HTR-8/SVneo (cell line): ENCODE data around the gene RAB27B.

Experiments
- DNase-seq: peaks from one replicate; pipeline ENCODE4 v3.0.0; 2011; ENCODE audit warnings: low spot score, mixed read lengths; ENCODE audit not compliant: insufficient read length
- FAIRE-seq: peaks from 2 replicates; lab custom pipeline; 2011; peaks lifted over from hg19 to GRCh38; lab: Jason Lieb, UNC

The RAB27B gene

DNA sequence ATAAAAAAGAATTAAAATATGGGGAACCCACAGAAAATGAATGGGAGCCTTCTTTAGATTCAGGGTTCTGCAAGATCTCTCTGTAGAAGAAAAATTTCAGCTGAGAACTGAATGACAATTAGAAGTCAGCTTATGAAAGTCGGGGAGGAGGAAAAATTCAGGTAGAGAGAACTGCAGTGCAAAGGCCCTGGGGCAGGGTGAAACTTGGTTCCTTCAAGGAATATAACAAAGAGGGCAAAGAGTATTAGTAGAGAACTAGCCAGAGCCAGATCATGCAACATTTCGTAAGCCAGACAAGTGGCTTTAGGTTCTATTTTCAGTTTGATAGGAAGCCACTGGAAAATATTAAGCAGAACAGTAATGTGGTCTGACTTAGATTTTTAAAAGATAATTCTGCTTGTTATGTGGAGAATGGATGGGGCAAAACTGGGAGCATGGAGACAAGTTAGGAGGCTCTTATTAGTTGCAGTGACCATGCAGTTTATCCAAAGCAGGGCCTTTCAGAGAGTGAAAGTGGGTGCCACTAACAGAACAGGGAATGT is 27.9 kb downstream of the RAB27B start:
- DNase-seq (no peak), FAIRE-seq (no peak)

DNA sequence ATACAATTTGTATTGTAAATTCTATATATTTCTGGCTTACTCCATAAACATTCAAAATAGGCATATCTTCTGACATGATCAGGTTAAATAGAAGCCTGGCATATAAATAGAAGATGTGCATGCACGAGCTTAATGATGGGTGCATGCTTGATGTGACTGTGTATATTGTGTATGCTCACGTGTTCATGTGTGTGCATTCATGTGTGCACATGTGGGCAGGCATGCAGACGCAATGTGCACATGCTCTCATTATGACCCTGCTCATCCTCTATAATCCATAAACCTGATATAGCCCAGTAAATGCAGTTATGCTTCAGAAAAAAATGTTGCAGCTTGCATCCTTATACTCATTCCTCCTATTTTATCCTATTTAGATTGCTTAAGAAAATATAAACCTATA is 29.2 kb downstream of the RAB27B start:
- no peak for DNase-seq

DNA sequence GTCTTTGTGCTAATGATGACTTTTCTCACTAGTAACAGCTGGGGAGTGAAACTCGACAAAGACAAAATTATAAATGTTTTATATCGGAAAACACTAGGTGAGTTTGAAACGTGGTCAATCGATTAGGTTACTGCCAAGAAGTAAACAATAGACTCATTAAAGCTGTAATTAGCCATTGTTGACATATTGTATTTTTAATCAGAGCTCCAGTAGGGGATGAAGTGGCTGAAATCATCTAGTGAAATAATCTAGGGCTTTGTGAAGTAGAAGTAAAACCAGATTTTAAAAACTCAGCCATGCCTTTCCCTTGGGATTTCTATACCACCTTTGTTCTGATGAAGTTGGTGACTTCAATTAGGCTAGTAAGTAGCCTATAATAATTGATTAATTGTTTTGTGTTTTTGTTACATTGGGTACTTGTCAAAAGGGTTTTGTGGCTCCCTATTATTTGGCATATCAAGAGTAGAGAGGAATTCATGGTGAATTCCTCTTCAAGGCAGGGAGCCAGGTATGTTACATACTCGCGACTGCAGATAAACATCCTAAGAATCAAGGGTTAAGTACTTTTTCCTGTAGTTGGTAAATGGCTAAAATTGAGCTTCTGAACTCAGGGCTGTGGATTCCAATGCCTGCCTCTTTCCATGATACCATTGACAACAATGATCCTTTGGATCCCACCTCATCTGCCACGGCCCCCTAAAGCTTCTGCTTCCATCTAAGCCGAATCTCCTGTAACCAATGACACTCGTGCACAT is 31.6 kb downstream of the RAB27B start:
- FAIRE-seq (no peak), DNase-seq (no peak)

More for the DNA sequence above, 29.2 kb downstream of the RAB27B start:
- FAIRE-seq, result no peak

DNA sequence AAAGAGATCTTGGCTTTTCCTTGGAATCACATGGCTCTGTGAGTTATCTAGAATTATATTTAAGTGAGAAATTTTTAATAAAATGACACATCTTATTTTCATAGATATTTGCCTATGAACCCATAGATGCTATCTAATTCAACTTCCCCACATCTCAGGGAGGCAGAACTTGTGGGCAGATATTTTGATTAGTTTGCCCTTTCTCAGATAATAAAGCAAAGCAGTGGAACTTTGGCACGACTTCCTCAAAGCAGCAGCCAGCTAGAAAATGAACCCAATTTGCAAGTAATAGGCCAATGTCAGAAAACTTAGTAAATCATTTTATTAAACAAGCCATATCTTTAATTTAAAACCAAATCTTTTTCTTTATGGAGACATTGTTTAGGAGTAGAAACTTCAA is 32.7 kb downstream of the RAB27B start:
- no peak for DNase-seq

DNA sequence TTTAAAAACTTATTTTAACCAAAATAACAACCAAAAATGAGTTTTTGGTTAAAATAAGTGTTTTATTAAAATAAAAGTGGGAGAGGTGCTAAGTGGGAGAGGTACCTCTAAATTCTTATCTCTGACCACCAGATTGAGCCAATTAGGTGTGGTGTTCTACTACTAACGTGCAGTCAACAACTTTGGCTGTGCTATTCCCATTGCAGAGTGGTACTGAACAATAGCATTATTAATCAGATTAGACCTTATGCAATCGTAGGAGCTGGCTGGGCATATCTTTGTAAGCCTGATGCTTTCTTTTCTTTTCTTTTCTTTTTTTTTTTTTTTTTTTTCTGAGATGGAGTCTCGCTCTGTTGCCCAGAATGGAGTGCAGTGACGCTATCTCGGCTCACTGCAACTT is 38.9 kb downstream of the RAB27B start:
- no peak for DNase-seq
- no peak for FAIRE-seq

More for the DNA sequence above, 32.7 kb downstream of the RAB27B start:
- no peak for FAIRE-seq

DNA sequence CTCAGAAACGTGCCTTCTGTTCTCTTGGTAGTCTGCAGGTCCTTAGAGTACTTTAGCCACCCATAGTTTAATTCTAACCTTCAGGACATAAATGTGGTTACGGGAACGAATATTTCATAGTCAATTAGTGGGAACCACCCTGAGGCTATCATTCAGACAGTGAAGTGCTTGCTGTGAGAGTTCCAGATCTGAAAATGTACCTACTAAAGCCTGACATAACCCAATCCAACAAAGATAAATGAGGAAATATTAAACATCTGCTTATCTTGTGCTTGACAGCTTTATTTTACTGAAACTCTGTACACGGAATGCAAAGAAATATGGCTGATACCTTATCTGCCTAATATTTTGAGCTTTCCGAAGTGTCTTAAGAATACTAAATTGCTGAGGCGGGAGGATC is 43.0 kb downstream of the RAB27B start:
- DNase-seq, result no peak
- FAIRE-seq, result no peak

DNA sequence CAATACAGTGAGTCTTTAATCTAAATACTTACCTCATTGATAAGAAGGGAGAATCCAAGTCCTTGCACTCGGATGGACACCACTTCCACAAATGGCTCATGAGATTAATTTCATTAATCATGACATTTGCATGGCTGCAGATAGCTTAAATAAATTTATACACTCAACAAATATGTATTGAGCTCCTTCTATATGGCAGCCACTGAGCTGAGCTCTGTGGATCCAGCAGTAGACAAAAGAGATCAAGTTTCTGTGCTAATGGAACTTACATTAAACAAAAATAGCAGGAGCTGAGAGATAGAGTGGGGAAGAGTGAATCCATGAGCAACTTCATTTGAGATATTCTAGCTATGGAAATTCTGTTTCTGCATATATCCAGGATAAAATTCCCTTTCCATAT is 44.4 kb downstream of the RAB27B start:
- no peak for DNase-seq
- FAIRE-seq, result no peak

DNA sequence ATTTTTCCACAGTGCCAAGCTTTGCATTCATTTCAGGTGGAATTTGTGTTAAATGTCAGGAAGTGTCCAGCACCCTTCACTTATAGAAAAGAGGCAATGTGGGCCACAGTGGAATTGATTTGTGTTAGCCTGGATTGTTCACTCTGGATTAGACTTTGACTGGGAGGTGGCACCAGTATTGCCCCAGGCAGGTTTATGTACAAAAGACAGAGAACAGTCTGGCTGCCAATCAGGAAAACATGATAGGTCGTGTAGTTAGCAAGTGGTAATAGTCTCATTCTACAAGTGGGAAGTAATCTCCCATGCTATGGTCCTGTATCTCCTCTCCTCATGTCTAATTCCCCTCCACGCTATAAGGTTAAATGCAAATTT is 45.6 kb downstream of the RAB27B start:
- FAIRE-seq (no peak), DNase-seq (no peak)

- FAIRE-seq, result no peak
- DNase-seq, result no peak
These were observed 46.8 kb downstream of the RAB27B start for GRCh38 chr18:54875063-54875462.

GRCh38 chr18:54877076-54877475 is 48.8 kb downstream of the RAB27B start:
- no peak for DNase-seq

GRCh38 chr18:54878159-54878622 is 49.9 kb downstream of the RAB27B start:
- no peak for DNase-seq
- no peak for FAIRE-seq

More at GRCh38 chr18:54877076-54877475, 48.8 kb downstream of the RAB27B start:
- no peak for FAIRE-seq

- DNase-seq (no peak), FAIRE-seq (no peak)
These were observed 50.5 kb downstream of the RAB27B start for GRCh38 chr18:54878659-54879358.

GRCh38 chr18:54879691-54880090 is 51.4 kb downstream of the RAB27B start:
- no peak for DNase-seq
- FAIRE-seq, result no peak

GRCh38 chr18:54880395-54881105 is 52.3 kb downstream of the RAB27B start:
- FAIRE-seq (no peak), DNase-seq (peak; percentile 1)

- DNase-seq, result no peak
- no peak for FAIRE-seq
These were observed 53.0 kb downstream of the RAB27B start for GRCh38 chr18:54881229-54881768.

- no peak for FAIRE-seq
- DNase-seq, result no peak
These were observed 54.0 kb downstream of the RAB27B start for GRCh38 chr18:54882318-54882717.

GRCh38 chr18:54883816-54884604 is 55.7 kb downstream of the RAB27B start:
- no peak for FAIRE-seq
- DNase-seq, result no peak

DNA sequence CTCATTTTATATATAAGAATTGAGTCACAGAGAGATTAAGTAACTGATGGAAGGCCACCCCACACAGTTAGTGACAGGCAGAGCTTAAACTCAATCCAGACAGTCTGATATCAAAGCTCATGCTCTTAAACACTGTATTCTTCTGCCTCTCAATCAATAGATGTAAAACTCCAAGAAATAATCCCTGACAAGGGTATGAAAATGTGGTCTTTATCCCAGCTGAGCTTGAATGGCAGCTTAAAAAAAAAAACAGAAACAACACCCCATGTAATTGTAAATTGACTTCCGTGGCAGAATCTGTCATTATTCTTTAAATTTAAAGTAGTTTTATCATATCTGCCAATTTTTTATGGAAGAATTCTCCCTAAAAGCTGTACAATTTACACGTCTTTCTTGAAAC is 60.1 kb downstream of the RAB27B start:
- FAIRE-seq, result no peak
- no peak for DNase-seq

- DNase-seq, result no peak
- FAIRE-seq, result no peak
These were observed 60.7 kb downstream of the RAB27B start for GRCh38 chr18:54888933-54889332.

GRCh38 chr18:54899500-54899899 is 71.2 kb downstream of the RAB27B start:
- FAIRE-seq (no peak), DNase-seq (no peak)
